HG03196 (cell line): Measurements from ENCODE around the gene SNCAIP.

ENCODE experiments used
- ATAC-seq: cut with Tn5 transposase; IDR thresholded peaks from one replicate; pipeline ENCODE4 v1.9.1; 2021; ENCODE audit not compliant: unreplicated experiment

The SNCAIP gene

DNA sequence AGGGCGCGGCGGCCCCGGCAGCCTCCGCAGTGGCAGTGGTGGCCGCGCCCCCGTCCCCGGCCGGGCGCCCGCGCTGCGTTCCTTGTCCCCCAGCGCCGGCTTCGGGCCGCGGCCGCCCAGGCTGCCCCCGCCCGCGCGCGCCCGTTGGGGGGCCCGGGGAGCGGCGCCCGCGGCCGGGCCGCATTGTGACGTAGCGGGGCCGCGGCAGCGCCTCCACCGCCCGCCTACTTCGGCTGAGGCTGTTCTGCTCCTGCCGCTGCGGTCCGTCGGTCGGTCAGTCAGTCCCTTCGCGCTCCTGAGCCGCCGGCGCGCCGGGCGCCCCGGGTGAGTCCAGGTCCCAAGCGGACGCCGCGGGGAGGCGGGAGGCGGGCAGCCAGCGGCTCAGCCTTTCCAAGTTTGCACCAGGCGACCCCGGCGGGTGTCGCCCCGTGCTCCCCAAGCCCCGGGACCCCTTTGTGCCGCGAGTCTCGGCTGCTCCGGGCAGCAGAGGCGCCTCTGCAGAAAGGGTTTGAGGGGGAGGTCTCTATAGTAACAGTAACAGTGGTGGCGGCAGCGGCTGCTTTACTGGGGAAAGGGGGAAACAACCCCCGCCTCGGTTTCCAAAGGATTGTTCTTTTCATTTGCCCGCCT is at the start of gene SNCAIP:
Gene SNCAIP, plus strand, starts transcription at position 277 of the 630 bp plus-strand sequence. CDS start 78,898 bp downstream, outside the sequence.
- no peak for ATAC-seq

- no peak for ATAC-seq
Observed at GRCh38 chr5:122263352-122264030, 48.5 kb upstream of the SNCAIP start.

DNA sequence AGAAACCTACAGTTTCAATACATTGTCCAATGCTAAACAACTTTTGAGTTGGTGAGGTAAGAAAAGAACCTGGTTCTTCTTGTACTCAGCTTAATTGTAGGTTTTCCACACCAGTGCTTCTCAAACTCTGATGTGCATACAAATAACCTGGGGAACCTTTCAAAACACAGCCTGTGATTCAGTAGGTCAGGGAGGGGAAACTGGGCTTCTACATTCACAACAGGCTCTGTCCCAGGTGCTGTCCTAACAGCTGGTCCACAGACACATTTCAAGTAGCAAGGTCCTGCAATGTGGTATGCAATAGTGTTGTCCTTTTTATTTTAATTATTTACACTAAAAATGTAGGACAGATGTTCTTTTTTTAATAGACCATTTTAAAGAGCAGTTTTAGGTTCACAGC is 47.4 kb upstream of the SNCAIP start:
- ATAC-seq = no peak

DNA sequence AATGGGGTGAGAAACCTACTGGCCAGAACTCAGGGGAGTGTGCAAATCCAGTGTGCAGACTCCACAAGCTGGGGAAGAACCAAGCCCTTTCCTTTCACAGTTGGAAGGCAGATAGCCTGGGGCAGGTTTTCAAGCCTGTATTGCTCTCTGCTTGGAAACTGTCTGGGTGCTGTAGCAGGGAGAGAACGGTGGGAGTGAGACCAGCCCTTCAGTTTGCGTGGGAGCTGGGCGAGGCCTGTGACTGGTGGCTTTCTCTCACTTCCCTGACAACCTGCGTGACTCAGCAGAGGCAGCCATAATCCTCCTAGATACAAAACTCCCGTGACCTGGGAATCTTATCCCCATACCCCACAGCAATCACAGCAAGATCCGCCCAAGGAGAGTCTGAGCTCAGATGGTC is 44.9 kb upstream of the SNCAIP start:
- ATAC-seq = no peak

DNA sequence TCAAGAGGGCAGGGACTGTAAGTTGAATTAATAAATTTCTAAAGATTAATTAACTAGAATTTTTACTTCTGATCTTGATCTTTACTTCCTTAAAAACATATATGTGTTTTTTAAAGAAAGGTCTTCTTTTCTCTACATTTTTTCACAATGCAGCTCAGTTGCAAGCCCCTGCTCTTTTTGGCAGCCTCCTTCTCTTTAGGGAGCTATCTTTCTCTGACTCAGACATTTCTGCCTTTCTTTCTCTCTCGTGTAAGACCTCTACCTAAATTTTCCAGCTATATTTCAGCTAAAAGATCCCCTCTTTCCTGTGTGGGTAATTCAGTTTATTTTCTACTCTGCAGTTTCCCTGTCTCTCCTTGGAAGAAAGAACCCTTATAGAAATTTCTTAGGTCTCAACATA is 38.3 kb upstream of the SNCAIP start:
- no peak for ATAC-seq

GRCh38 chr5:122283592-122283991 is 28.4 kb upstream of the SNCAIP start:
- no peak for ATAC-seq

DNA sequence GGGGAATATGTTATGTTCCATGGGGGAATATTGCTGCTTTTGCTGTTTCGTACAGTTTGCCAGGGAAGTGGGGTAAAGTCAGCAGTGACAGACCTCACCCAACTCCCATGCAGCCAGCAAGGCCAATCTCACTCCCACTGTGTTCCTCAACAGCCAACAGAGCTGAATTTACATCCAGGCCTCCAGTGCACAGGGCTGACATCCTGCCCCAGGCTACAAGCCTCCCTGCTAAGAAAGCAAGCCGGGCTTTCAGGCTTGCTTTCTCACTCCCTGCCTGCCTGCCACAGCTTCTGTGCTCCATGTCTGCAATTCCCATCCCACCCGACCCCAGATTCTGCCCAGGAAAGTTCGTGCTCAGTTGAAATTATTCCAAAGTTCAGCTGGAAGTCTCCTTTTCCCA is 25.5 kb upstream of the SNCAIP start:
- ATAC-seq = no peak

- no peak for ATAC-seq
Observed at GRCh38 chr5:122287101-122287500, 24.9 kb upstream of the SNCAIP start.

DNA sequence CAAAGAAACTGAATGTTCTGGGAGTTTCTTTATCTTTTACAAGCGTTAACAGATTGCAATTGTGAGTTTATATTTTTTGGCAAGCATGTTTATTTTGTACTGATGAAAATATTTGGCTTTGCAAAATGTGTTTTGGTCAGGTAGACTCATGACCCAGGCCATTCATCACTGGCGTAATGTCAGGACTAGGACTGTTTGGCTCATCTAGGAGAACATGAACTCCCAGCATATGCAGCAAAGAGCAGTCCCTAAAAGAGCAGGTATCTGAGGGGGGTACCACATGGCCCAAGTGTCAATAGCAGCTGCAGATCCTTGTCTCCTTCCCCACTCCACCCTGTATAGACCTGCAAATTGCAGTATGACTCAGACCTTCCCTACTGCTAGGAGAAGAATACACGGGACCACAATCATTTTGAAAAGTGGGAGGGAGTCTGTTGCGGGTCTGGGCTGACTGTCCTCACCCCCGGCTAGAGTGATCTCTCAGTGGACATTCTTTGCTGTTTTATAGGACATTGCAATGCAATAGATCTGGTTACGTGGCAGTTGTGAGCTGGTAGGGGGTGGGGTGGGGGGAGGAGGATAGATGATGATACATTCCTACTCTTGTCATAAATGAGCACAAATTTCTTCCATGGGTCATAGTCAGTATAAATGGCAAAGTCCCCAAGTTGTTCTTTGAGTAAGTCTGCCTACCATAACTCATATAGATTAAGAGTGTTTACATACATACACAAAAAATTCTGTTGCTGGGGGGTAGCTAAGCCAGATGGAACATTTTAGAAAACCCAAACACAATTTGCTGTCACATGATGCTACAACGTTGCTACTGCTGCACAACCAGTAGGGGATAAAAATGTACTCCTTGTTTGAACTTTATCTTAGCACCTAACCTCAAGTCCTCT is 20.8 kb upstream of the SNCAIP start:
- ATAC-seq = no peak

GRCh38 chr5:122292332-122292731 is 19.7 kb upstream of the SNCAIP start:
- ATAC-seq = no peak

- ATAC-seq = no peak
Observed at GRCh38 chr5:122295138-122295537, 16.9 kb upstream of the SNCAIP start.

DNA sequence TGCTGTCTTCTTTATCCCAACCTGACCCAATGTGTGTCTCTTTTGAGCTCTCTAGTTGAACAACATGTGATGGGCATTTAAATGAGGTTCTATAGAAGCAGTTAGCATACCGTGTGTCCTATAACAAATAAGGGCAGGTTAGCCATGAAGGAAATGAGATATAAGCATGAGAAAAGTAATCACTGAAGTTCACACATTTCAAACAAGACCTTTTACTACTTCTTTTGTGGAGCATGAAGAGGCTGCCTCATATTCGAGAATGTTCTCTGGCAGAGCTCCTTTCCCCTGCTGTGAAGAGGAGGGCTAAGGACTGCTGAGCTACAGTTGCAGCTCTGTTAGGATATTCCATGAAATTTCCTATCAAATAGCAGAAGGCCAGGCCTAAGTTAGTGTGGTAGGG is 15.2 kb upstream of the SNCAIP start:
- no peak for ATAC-seq

- peak; percentile 96 for ATAC-seq
Observed at GRCh38 chr5:122297587-122298298, 14.3 kb upstream of the SNCAIP start.

- no peak for ATAC-seq
Observed at GRCh38 chr5:122300374-122300773, 11.7 kb upstream of the SNCAIP start.

- ATAC-seq = no peak
Observed at GRCh38 chr5:122301016-122301415, 11.0 kb upstream of the SNCAIP start.

- ATAC-seq = no peak
Observed at GRCh38 chr5:122304471-122305215, 7.4 kb upstream of the SNCAIP start.

DNA sequence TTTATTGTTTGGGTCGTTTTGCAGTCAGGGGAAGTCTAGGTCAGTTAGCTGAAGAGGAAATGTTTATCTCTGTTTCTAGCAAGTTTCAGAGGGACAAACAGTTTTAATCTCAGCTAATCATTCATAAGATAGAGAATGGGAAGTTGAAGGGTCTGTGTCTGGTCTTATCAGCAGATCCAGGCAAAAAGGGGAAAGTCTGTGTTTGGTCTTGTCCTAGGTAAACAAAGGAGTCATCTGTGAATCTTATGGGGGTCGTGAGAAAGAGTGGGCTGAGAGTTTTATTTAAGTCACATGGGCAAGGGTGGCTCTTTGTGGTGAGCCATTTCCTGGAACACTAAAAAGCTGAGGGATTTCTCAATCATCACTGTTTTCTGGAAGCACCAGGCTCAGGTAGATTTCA is 5.6 kb upstream of the SNCAIP start:
- no peak for ATAC-seq

GRCh38 chr5:122310889-122311288 is 1.1 kb upstream of the SNCAIP start:
- no peak for ATAC-seq

- ATAC-seq = no peak
Observed at GRCh38 chr5:122311497-122311960, 508 bp upstream of the SNCAIP start.
